ENCODE measurements around the gene ZNF740.

DNA sequence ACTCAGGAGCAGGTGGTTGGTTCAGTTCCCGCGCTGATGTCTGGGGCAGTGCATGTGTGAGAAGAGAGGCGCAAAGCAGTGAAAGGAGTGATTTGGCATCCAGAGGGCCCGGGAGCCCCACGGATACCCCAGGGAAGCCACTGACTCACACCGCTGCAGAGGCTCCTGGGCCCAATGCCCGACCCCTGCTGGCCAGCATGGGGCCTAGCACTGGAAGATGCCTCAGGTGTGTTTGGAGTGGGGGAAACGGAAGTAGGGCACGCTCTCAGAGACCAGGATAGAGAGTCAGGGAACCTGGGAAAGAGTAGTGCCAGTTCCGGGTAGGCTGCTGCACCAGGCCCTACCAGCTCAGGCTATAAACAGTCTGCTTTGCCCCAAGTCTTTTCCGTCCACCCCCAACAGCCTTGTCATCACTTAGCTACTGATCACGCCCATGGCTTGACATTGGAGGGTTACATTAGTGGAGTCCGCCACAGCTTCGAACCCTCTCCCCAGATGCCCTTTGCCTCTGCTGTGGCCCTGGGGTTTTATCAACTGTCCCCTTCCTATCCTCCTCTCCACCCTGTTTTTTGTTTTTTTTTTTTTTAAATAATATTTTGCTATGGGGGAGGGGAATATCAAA is 9.7 kb downstream of the ZNF740 start:
- TF ChIP-seq, protein P1, sequence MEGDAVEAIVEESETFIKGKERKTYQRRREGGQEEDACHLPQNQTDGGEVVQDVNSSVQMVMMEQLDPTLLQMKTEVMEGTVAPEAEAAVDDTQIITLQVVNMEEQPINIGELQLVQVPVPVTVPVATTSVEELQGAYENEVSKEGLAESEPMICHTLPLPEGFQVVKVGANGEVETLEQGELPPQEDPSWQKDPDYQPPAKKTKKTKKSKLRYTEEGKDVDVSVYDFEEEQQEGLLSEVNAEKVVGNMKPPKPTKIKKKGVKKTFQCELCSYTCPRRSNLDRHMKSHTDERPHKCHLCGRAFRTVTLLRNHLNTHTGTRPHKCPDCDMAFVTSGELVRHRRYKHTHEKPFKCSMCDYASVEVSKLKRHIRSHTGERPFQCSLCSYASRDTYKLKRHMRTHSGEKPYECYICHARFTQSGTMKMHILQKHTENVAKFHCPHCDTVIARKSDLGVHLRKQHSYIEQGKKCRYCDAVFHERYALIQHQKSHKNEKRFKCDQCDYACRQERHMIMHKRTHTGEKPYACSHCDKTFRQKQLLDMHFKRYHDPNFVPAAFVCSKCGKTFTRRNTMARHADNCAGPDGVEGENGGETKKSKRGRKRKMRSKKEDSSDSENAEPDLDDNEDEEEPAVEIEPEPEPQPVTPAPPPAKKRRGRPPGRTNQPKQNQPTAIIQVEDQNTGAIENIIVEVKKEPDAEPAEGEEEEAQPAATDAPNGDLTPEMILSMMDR (conservative IDR thresholded peaks at IDR 0.05) = peak; percentile 64
- TF ChIP-seq EZH2 (IDR thresholded peaks at IDR 0.05; ENCODE audit: low read depth) = no peak

Measured in PC-9 (cell line).